Astrocyte (in vitro differentiated cells and primary cell): ENCODE measurements around the gene RPL7A.

Experiments used
- EZH2 ChIP-seq: IDR thresholded peaks from 2 replicates; pipeline ENCODE4 v1.6.1; 2012; ENCODE audit warnings: mild to moderate bottlenecking, low read length, inconsistent platforms; ENCODE audit not compliant: insufficient read depth
- TF ChIP-seq, protein P1 (sequence below): IDR thresholded peaks from 2 replicates; pipeline ENCODE4 v1.5.1; 2011; ENCODE audit warnings: low read depth, mild to moderate bottlenecking, inconsistent platforms, low read length, moderate library complexity; ENCODE audit not compliant: insufficient read depth

DNA sequence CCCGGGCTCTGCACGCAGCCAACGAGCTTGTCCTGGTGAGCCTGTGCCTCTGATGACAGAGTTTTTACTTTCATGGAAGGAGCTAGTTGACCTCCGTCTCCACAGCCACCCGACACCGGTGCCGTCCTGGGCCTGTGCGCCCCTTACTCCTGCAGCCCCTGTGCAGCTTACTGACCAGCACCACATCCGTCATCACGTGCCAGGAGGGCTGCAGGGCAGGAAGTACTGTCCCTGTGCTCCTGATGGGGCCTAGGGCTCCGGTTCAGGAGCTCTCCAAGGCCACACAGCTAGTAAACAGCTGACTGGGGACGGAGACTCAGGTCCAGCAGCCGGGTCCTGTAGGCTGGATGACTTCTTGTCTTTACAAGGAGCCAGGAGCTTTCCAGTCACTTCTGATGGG lies 38.3 kb downstream of the RPL7A start:
- TF ChIP-seq, protein P1, sequence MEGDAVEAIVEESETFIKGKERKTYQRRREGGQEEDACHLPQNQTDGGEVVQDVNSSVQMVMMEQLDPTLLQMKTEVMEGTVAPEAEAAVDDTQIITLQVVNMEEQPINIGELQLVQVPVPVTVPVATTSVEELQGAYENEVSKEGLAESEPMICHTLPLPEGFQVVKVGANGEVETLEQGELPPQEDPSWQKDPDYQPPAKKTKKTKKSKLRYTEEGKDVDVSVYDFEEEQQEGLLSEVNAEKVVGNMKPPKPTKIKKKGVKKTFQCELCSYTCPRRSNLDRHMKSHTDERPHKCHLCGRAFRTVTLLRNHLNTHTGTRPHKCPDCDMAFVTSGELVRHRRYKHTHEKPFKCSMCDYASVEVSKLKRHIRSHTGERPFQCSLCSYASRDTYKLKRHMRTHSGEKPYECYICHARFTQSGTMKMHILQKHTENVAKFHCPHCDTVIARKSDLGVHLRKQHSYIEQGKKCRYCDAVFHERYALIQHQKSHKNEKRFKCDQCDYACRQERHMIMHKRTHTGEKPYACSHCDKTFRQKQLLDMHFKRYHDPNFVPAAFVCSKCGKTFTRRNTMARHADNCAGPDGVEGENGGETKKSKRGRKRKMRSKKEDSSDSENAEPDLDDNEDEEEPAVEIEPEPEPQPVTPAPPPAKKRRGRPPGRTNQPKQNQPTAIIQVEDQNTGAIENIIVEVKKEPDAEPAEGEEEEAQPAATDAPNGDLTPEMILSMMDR: no peak
- no peak for TF ChIP-seq EZH2
